H1 (cell line): ENCODE data around the gene LCT. TPM values are rescaled to one million over a fixed set of nuclear protein-coding genes. Genes with fewer than 3 reads are reported as not detected.

Source experiments
- EGR1 ChIP-seq: IDR thresholded peaks from 2 replicates; pipeline ENCODE4 v1.6.1; 2011; ENCODE audit warnings: low read depth, low read length, borderline replicate concordance
- EP300 ChIP-seq, 2 experiments: IDR thresholded peaks; 1 replicate in 1 of 2; 2 replicates in 1 of 2; pipeline ENCODE4 v1.6.1; 2011 to 2012; ENCODE audit warnings: low read depth in 2 of 2, low read length in 2 of 2, mild to moderate bottlenecking in 2 of 2, borderline replicate concordance in 1 of 2, inconsistent platforms in 1 of 2, moderate library complexity in 1 of 2
- GABPA ChIP-seq: IDR thresholded peaks from 2 replicates; pipeline ENCODE4 v1.6.1; 2011; ENCODE audit warnings: mild to moderate bottlenecking, low read length, moderate library complexity, borderline replicate concordance; ENCODE audit not compliant: insufficient read depth
- HDAC6 ChIP-seq: IDR thresholded peaks from one replicate; pipeline ENCODE4 v1.7.1; 2012; ENCODE audit warnings: low read depth, mild to moderate bottlenecking, inconsistent platforms, low read length, moderate library complexity
- MAFK ChIP-seq: IDR thresholded peaks from 2 replicates; pipeline ENCODE4 v1.6.1; 2012; ENCODE audit warnings: low read depth, mild to moderate bottlenecking, improper control_type of control experiment, low read length
- NANOG ChIP-seq: IDR thresholded peaks from 2 replicates; pipeline ENCODE4 v1.6.1; 2011; ENCODE audit warnings: low read length, low read depth, mild to moderate bottlenecking, inconsistent platforms; ENCODE audit not compliant: insufficient read depth, poor library complexity, severe bottlenecking
- POLR2AphosphoS5 ChIP-seq: IDR thresholded peaks from 2 replicates; pipeline ENCODE4 v1.6.1; 2011; ENCODE audit warnings: low read depth, low read length
- SUZ12 ChIP-seq: fragments of 200-600 bp; sonication (generic); IDR thresholded peaks from 2 replicates; pipeline ENCODE4 v1.6.1; 2012; ENCODE audit warnings: mild to moderate bottlenecking, inconsistent platforms, low read length, moderate library complexity, mixed read lengths
- TEAD4 ChIP-seq: IDR thresholded peaks from 2 replicates; pipeline ENCODE4 v1.6.1; 2012; ENCODE audit warnings: low read depth, low read length, inconsistent platforms, mixed read lengths
- polyA plus RNA-seq, 7 experiments: library from polyadenylated mRNA; depleted of rRNA in 3 of 7; stranded (reverse) in 5 of 7; unstranded in 2 of 7; fragments of >200 nt in 5 of 7; fragments of 200-250 nt in 2 of 7; gene quantifications; 1 replicate in 5 of 7; 2 replicates in 1 of 7; 4 replicates in 1 of 7; pipeline versions ENCODE4 v1.2.1 to v1.2.3, GENCODE V29; 2011 to 2013; ENCODE audit warnings: missing spikeins in 2 of 7, mixed read lengths in 2 of 7
- total RNA-seq: library from RNA; stranded (reverse); fragmentation: NEBNext Ultra II Directional; extraction: Animal tissue kit (Norgen Biotek cat#: 25700); gene quantifications from 2 replicates; pipeline ENCODE4 v1.2.1, GENCODE V29; 2021

The LCT gene
- total and polyA plus RNA-seq, 2 of the 8 experiments (the other 6 are each of a cell fraction or from before 2014, with no cell fraction given): 0.06 TPM; not detected in 1

DNA sequence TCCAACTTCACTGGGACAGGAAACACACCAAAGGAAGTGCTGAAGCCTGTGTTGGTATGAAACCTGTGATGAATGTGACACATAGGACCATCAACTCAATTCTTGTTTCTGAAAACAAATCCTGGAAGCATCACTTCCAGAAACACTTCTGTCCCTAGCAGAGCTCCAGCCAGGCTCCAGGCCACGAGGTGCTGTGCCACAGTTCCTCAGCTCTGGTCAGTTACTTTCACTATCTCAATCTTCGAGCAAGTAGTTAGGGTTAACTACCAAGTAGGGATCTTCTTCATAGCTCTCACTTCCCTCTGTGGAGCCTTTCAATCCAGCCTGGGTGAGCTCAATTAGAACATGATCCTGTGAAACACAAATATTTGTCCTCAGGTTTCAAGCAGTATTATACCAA is 3.6 kb upstream of the LCT start (continued):
- TF ChIP-seq HDAC6: no peak
- TF ChIP-seq SUZ12: no peak
- no peak for TF ChIP-seq TEAD4
- no peak for TF ChIP-seq EP300 (IDR thresholded peaks at IDR 0.05; ENCODE audit: borderline replicate concordance in 1 of 2, low read depth in 2 of 2, low read length in 2 of 2)
- no peak for TF ChIP-seq NANOG
- TF ChIP-seq MAFK: no peak
- TF ChIP-seq EGR1: no peak
- no peak for TF ChIP-seq POLR2AphosphoS5
- TF ChIP-seq GABPA: no peak
